HG03139 (cell line): ENCODE measurements around the gene HTD2.
"Not testable (repeated sequence)": the region's sequence is repeated elsewhere in the genome, so short reads cannot be mapped to it uniquely, and the experiment has no call there.

ENCODE experiments used
- ATAC-seq: cut with Tn5 transposase; IDR thresholded peaks from one replicate; pipeline ENCODE4 v1.9.1; 2021; ENCODE audit not compliant: unreplicated experiment

The HTD2 gene

GRCh38 chr3:58305882-58306711 is at the start of gene HTD2, which contains the start of gene RPP14:
Gene HTD2 (plus strand): TSS chr3:58306520. CDS start chr3:58317614, 11,094 bp downstream.
Gene RPP14 (plus strand): TSS chr3:58306245. CDS start chr3:58310330, 4,085 bp downstream.
- ATAC-seq, result peak; percentile 81

- ATAC-seq, result no peak
Measured at GRCh38 chr3:58258392-58259055, 47.8 kb upstream of the HTD2 start.

GRCh38 chr3:58260261-58260731 is 46.0 kb upstream of the HTD2 start:
- ATAC-seq, result no peak

GRCh38 chr3:58260733-58261132 is 45.6 kb upstream of the HTD2 start:
- no peak for ATAC-seq

- ATAC-seq, result peak; percentile 64
Measured at GRCh38 chr3:58261954-58262666, 44.2 kb upstream of the HTD2 start.

- ATAC-seq, result no peak
Measured at GRCh38 chr3:58266577-58266976, 39.7 kb upstream of the HTD2 start.

GRCh38 chr3:58267543-58267942 is 38.8 kb upstream of the HTD2 start:
- not testable (repeated sequence) for ATAC-seq

GRCh38 chr3:58269356-58269755 is 37.0 kb upstream of the HTD2 start:
- ATAC-seq, result no peak

- no peak for ATAC-seq
Measured at GRCh38 chr3:58270485-58270884, 35.8 kb upstream of the HTD2 start.

GRCh38 chr3:58271901-58272501 is 34.3 kb upstream of the HTD2 start:
- no peak for ATAC-seq

- no peak for ATAC-seq
Measured at GRCh38 chr3:58272891-58273290, 33.4 kb upstream of the HTD2 start.

- not testable (repeated sequence) for ATAC-seq
Measured at GRCh38 chr3:58273362-58273761, 33.0 kb upstream of the HTD2 start.

- no peak for ATAC-seq
Measured at GRCh38 chr3:58274027-58274614, 32.2 kb upstream of the HTD2 start.

GRCh38 chr3:58281069-58281468 is 25.3 kb upstream of the HTD2 start:
- no peak for ATAC-seq

GRCh38 chr3:58285334-58285733 is 21.0 kb upstream of the HTD2 start:
- ATAC-seq, result no peak

GRCh38 chr3:58287354-58287753 is 19.0 kb upstream of the HTD2 start:
- ATAC-seq, result no peak

- no peak for ATAC-seq
Measured at GRCh38 chr3:58288011-58288728, 18.1 kb upstream of the HTD2 start.

- not testable (repeated sequence) for ATAC-seq
Measured at GRCh38 chr3:58288964-58289613, 17.2 kb upstream of the HTD2 start.

- ATAC-seq, result not testable (repeated sequence)
Measured at GRCh38 chr3:58290446-58290845, 15.9 kb upstream of the HTD2 start.
